ENCODE measurements around the gene NAT9.

DNA sequence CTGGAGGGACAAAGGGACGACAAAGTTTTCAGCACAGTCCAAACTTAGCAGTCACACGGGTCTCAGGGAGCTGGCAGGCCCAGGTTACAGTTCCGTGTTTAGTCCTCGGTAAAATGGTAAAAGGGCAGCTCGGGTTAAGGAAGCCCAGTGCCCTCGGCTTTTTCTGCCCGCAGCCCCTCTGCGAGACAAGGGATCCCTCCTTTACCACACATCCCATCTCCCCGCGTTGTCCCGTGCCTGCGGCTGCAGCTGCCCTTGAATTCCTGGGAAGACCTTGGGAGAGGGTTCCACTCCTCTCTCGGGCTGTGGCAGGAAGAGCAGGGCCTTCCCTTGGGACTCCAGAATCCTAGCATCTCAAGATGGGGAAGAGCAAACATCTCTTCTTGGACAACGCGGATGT, 46.3 kb downstream of the NAT9 start:
- TF ChIP-seq, protein P1, sequence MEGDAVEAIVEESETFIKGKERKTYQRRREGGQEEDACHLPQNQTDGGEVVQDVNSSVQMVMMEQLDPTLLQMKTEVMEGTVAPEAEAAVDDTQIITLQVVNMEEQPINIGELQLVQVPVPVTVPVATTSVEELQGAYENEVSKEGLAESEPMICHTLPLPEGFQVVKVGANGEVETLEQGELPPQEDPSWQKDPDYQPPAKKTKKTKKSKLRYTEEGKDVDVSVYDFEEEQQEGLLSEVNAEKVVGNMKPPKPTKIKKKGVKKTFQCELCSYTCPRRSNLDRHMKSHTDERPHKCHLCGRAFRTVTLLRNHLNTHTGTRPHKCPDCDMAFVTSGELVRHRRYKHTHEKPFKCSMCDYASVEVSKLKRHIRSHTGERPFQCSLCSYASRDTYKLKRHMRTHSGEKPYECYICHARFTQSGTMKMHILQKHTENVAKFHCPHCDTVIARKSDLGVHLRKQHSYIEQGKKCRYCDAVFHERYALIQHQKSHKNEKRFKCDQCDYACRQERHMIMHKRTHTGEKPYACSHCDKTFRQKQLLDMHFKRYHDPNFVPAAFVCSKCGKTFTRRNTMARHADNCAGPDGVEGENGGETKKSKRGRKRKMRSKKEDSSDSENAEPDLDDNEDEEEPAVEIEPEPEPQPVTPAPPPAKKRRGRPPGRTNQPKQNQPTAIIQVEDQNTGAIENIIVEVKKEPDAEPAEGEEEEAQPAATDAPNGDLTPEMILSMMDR (conservative IDR thresholded peaks at IDR 0.05), result no peak
- no peak for TF ChIP-seq ZFX (IDR thresholded peaks at IDR 0.05)
